HAP-1 (cell line): ENCODE results near the gene MBNL2.

ENCODE experiments used
- DNase-seq, 2 experiments: peaks; one replicate each; pipeline ENCODE4 v3.0.0-alpha.2; 2016 to 2020; ENCODE audit warnings: low spot score in 2 of 2
- H3K27me3 ChIP-seq: fragments of 250-450 bp; sonication (Bioruptor Pico); 2 replicates; pipeline ENCODE4 v1.5.1; 2020; ENCODE audit warnings: low read depth, mild to moderate bottlenecking, moderate library complexity
- H3K36me3 ChIP-seq: fragments of 250-450 bp; sonication (Bioruptor Pico); replicated peaks from 2 replicates; pipeline ENCODE4 v1.5.1; 2020; ENCODE audit warnings: mild to moderate bottlenecking
- H3K4me1 ChIP-seq: fragments of 250-450 bp; sonication (Bioruptor Pico); 2 replicates; pipeline ENCODE4 v1.5.1; 2020; ENCODE audit warnings: mild to moderate bottlenecking
- H3K4me3 ChIP-seq: fragments of 250-450 bp; sonication (Bioruptor Pico); 2 replicates; pipeline ENCODE4 v1.5.1; 2020; ENCODE audit warnings: mild to moderate bottlenecking, moderate library complexity
- H3K9me3 ChIP-seq: fragments of 250-450 bp; sonication (Bioruptor Pico); 2 replicates; pipeline ENCODE4 v1.5.1; 2020; ENCODE audit warnings: mild to moderate bottlenecking, moderate library complexity
- in situ Hi-C: fragments of 300-500 bp; cut with MboI; formaldehyde crosslinking; loops from 3 replicates; pipeline ENCODE4 v1.14.3; 2020; ENCODE audit warnings: low sequenced_read_pairs, inconsistent platforms, mixed read lengths

MBNL2 gene

DNA sequence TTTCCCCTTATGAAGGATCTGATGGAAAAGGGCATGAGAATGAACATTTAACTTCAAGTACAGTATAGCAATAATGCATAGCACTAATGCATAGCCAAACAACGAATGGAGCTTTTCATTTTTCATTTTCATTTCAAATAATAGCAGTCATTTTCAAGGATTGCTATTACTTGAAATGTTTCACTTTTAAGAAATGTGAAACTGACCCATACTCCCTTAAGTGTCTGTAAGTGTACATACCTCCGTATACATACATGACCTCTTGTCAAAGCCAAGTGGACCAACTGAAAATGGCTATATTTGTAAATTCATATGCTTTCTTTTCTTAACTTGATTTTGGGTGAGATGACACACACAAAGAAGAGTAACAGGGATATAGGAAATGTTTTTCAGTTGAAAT, 215.6 kb downstream of the MBNL2 start:
- no peaks in the 10 kb centered on the region for H3K9me3 ChIP-seq
- no peaks in the 10 kb centered on the region for H3K27me3 ChIP-seq
- no peak overlapping the region for H3K4me3 ChIP-seq
- H3K36me3 ChIP-seq = no peaks in the 10 kb centered on the region; the same call in 1 of the 2 replicates
- in situ Hi-C loops = no loop called here
- DNase-seq = no peak
- peaks cover 9% of the 10 kb centered on the region for H3K4me1 ChIP-seq

DNA sequence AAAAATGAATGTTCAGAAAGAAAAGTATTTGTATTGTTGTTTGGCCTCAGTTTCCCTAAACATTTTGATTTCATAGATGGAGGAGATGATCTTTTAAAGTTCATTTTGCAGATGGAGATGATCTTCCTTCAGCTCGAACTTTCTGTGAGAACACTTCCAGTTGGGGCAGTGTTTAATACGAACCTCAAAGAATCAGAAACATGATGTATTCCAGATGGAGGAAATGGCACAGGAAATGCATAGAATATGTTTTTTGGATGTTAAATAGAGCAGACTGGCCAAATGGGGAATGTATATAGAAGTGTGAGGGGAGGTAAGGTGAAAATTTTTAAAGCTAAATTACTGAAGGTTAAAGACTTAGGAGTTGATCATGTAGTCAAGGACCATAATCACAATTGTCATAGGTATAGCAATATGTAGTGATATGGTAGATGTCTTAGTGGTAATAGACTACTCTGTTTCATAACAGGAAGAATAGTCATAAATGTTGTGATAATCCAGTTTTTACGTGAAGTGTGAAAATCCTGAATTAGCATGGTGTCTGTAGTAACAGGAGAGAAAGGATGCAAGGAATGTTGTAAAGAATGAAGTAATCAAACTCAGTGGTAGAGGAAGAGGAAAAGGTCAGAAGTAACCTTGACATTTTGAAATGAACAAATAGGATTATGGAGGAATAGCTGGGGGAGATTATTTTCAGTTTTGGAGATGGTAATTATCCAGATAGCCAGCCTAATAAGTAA, 216.9 kb downstream of the MBNL2 start:
- no peaks in the 10 kb centered on the region for H3K27me3 ChIP-seq
- no peaks in the 10 kb centered on the region; the same call in 1 of the 2 replicates for H3K36me3 ChIP-seq
- no peak for DNase-seq
- H3K4me3 ChIP-seq = no peak overlapping the region
- H3K9me3 ChIP-seq = no peaks in the 10 kb centered on the region
- H3K4me1 ChIP-seq = peaks cover 9% of the 10 kb centered on the region
- in situ Hi-C loops = no loop called here

DNA sequence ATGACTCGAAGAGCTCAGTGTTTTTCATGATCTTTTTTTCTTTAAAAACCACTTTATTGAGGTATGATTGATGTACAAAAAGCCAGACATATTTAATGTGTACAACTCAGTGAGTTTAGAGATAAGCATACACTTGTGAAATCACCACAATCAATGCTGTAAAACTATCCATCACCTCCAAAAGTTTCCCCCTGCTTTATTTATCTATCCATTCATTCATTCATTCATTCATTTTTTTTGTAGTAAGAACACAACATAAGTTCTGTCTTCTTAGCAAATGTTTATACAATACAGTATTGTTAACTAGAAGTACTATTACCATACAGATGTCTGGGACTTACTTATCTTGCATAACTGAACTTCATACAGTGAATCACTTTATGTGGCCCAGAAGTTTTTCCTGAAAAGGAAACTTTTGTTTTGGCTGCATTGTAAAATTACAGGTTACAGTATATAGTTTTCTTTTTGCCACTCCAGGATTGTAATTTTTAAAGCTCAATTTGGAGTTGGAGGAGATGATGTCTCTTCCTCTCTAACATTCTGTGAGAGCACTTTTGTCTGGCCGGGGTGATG, 218.6 kb downstream of the MBNL2 start:
- no peaks in the 10 kb centered on the region for H3K27me3 ChIP-seq
- in situ Hi-C loops = no loop called here
- no peak overlapping the region for H3K4me3 ChIP-seq
- H3K4me1 ChIP-seq = peaks cover 9% of the 10 kb centered on the region; the same call in 1 of the 2 replicates
- DNase-seq = no peak
- H3K36me3 ChIP-seq = no peaks in the 10 kb centered on the region; the same call in 1 of the 2 replicates
- no peaks in the 10 kb centered on the region for H3K9me3 ChIP-seq

DNA sequence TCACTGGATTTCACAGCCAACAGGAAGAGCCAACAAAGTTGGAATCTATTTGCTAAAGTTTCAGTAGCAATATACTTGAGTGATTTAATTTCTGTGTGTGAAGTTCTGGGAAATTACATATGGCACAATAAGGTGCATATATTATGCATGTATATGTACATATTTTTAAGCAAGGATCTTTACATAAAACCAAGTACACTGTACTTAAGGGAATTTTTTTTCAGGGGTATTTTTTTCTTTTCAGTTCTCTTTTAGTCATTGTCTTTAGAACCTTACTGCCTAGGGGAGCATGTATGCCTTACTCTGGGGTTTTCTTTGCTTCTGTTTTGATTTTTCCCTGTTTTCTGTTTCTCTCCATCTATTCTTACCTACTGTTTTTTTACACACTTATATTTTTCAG, 219.2 kb downstream of the MBNL2 start:
- no peaks in the 10 kb centered on the region for H3K9me3 ChIP-seq
- H3K36me3 ChIP-seq = no peaks in the 10 kb centered on the region; the same call in 1 of the 2 replicates
- H3K4me1 ChIP-seq = peaks cover 6% of the 10 kb centered on the region; the same call in 1 of the 2 replicates
- in situ Hi-C loops = no loop called here
- no peak overlapping the region for H3K4me3 ChIP-seq
- no peak for DNase-seq
- H3K27me3 ChIP-seq = no peaks in the 10 kb centered on the region
